GM06990 (cell line): ENCODE results near the gene WDR93.

Source experiments
- DNase-seq: peaks from one replicate; pipeline ENCODE4 v3.0.0-alpha.2; 2011; ENCODE audit not compliant: insufficient read length; ENCODE audit errors: extremely low read depth
- H3K27me3 ChIP-seq: replicated peaks from 2 replicates; pipeline ENCODE4 v1.6.0; 2011; ENCODE audit warnings: low read length; ENCODE audit not compliant: control insufficient read depth, insufficient read depth
- H3K36me3 ChIP-seq: 2 replicates; pipeline ENCODE4 v1.5.1; 2011; ENCODE audit warnings: low read length; ENCODE audit not compliant: control insufficient read depth, insufficient read depth
- H3K4me3 ChIP-seq: replicated peaks from 2 replicates; pipeline ENCODE4 v1.5.1; 2011; ENCODE audit warnings: low read depth, mild to moderate bottlenecking, control low read depth, low read length
- CTCF ChIP-seq: IDR thresholded peaks from 2 replicates; pipeline ENCODE4 v1.5.1; 2011; ENCODE audit warnings: low read length, control low read depth, mild to moderate bottlenecking, inconsistent platforms; ENCODE audit not compliant: insufficient read depth, poor library complexity, severe bottlenecking

Gene WDR93

DNA sequence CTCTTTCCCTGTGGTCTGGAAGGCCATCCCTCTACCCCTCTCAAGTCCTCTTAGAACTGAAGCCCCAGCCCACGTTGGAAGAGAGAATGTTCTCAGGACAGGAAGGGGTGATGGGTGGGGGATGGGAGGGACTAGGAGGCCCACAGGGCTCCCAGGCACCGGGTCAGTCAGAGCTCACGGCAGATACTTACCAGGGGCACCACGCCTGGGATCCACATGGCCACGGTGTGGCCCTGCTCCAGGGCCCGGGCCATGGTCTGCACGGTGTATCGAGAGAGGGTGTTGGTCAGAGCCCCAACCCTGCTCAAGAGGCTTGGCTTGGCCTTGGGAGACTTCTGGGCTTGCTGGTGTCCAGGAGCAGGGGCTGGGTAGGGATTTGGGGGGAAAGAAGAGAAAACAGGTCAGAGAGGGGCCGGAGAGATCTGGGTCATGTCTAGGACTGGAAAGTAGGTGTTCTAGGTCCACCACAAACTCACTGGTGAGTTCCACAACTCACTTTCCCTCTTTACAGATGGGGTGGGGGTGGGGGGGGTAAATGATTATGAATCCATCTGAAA, 21.2 kb upstream of the WDR93 start:
- no peak overlapping the region for H3K4me3 ChIP-seq
- no peaks in the 10 kb centered on the region; the same call in 1 of the 2 replicates for H3K27me3 ChIP-seq
- no peaks in the 10 kb centered on the region for H3K36me3 ChIP-seq
- DNase-seq = no peak
- no peak for TF ChIP-seq CTCF

- no peak overlapping the region for H3K4me3 ChIP-seq
- no peaks in the 10 kb centered on the region for H3K36me3 ChIP-seq
- TF ChIP-seq CTCF = no peak
- no peak for DNase-seq
- H3K27me3 ChIP-seq = no peaks in the 10 kb centered on the region; the same call in 1 of the 2 replicates
These were observed 20.7 kb upstream of the WDR93 start for GRCh38 chr15:89669941-89670340.

DNA sequence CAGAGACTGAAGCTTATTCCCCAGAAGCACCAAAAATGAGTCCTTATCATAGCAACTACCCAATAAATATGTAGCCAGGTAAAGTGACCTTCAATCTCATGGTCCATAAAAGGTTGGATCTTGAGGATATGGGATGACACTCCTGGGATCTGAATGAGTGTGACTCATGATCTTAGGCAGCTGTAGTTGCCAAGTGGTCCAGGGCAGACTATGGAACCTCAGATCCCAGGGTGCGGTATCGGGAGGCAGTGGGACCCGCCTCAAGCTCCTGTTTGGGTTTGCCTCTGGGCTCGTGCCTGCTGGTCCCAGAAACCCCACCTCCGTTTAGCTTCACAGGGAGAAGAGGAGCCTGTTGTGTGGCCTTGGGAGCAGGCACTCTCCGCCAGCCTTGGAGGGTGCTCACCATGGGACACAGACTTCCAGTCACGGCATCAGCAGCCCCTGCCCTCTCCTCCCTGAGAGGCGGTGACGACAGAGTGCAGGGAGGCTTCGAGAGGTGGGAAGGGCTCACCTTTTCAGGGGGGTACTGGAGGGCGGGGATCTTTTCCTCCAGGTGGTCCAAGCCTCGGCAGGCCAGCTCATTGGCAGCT, 19.5 kb upstream of the WDR93 start:
- Histone ChIP-seq H3K4me3 (no peak overlapping the region), H3K36me3 (no peaks in the 10 kb centered on the region), H3K27me3 (no peaks in the 10 kb centered on the region; the same call in 1 of the 2 replicates)
- TF ChIP-seq CTCF = no peak
- DNase-seq = no peak

GRCh38 chr15:89671687-89672086, 18.9 kb upstream of the WDR93 start:
- no peaks in the 10 kb centered on the region for H3K36me3 ChIP-seq
- no peak for DNase-seq
- no peak for TF ChIP-seq CTCF
- no peak overlapping the region for H3K4me3 ChIP-seq
- no peaks in the 10 kb centered on the region; the same call in 1 of the 2 replicates for H3K27me3 ChIP-seq

GRCh38 chr15:89672221-89673164, 18.1 kb upstream of the WDR93 start:
- H3K4me3 ChIP-seq = no peak overlapping the region
- no peaks in the 10 kb centered on the region; the same call in 1 of the 2 replicates for H3K27me3 ChIP-seq
- TF ChIP-seq CTCF = no peak
- DNase-seq = no peak
- no peaks in the 10 kb centered on the region for H3K36me3 ChIP-seq
